Heart left ventricle (tissue), 16 donors: Measurements from ENCODE around the gene C19orf73. TPM values are rescaled to one million over a fixed set of nuclear protein-coding genes. Genes with fewer than 3 reads are reported as not detected.
A peak's percentile ranks its signal among the peaks of the same experiment; 100 is the strongest.
"Not testable (repeated sequence)": the region's sequence is repeated elsewhere in the genome, so short reads cannot be mapped to it uniquely, and the experiment has no call there.

Experiments used
- ATAC-seq, 4 donors: fragments of 200-7000 bp; cut with Tn5 transposase; one replicate each; pipeline ENCODE4 v1.9.1; 2020 to 2022; ENCODE audit warnings: moderate library complexity in 4 of 4, mild to moderate bottlenecking in 3 of 4, moderate number of reproducible peaks in 1 of 4
- DNase-seq, 5 donors: peaks; one replicate each; pipeline ENCODE4 v3.0.0-alpha.2; 2020
- H3K27ac ChIP-seq, 12 donors: fragments of 200-600 bp; sonication (generic) in 4 of 12; one replicate each; pipeline versions ENCODE4 v1.5.0 to v1.8.0; 2016 to 2022; ENCODE audit warnings: mild to moderate bottlenecking in 2 of 12
- H3K27me3 ChIP-seq, 9 donors: fragments of 200-600 bp; sonication (generic) in 2 of 9; one replicate each; pipeline versions ENCODE4 v1.5.1 to v1.8.0; 2016 to 2022; ENCODE audit warnings: mild to moderate bottlenecking in 3 of 9
- H3K36me3 ChIP-seq, 9 donors: fragments of 200-600 bp; sonication (generic) in 2 of 9; one replicate each; pipeline versions ENCODE4 v1.5.0 to v1.8.0; 2018 to 2022; ENCODE audit warnings: mild to moderate bottlenecking in 2 of 9
- H3K4me1 ChIP-seq, 12 donors: fragments of 200-600 bp; sonication (generic) in 4 of 12; one replicate each; pipeline versions ENCODE4 v1.5.0 to v1.8.0; 2016 to 2022; ENCODE audit warnings: mild to moderate bottlenecking in 3 of 12
- H3K4me3 ChIP-seq, 12 donors: fragments of 200-600 bp; sonication (generic) in 4 of 12; one replicate each; pipeline versions ENCODE4 v1.5.0 to v1.8.0; 2017 to 2022; ENCODE audit warnings: mild to moderate bottlenecking in 9 of 12, moderate library complexity in 4 of 12
- H3K9me3 ChIP-seq, 12 donors: fragments of 200-600 bp; sonication (generic) in 4 of 12; one replicate each; pipeline versions ENCODE4 v1.5.0 to v1.8.0; 2016 to 2022; ENCODE audit warnings: mild to moderate bottlenecking in 1 of 12
- POLR2A ChIP-seq, 2 donors: fragments of 450-650 bp; IDR thresholded peaks; one replicate each; pipeline ENCODE4 v1.6.1; 2017; ENCODE audit warnings: antibody characterized with exemption in 2 of 2, mild to moderate bottlenecking in 2 of 2, moderate library complexity in 2 of 2
- WGBS, 4 donors: extraction: QIAGEN DNeasy Blood & Tissue Kit in 2 of 4; methylation state at CpG; one replicate each; pipeline versions ENCODE4 v1.1.5 to v1.1.7; 2013 to 2018; 5-methylcytosine and 5-hydroxymethylcytosine counted together
- intact Hi-C, 10 donors: fragments of 100-400 bp; cut with DNase I; formaldehyde crosslinking; loops; one replicate each; pipeline versions ENCODE4 v1.11.1 to v1.14.2; 2022
- polyA plus RNA-seq, 2 donors: library from polyadenylated mRNA; stranded (reverse); fragments of 200-250 nt; gene quantifications; one replicate each; pipeline ENCODE4 v1.2.3, GENCODE V29; 2013
- total RNA-seq, 9 donors: library from RNA; depleted of rRNA in 2 of 9; stranded (reverse); fragments of >200 nt in 2 of 9; fragmentation: NEBNext Ultra II Directional in 3 of 9; extraction: Animal tissue kit (Norgen Biotek cat#: 25700) in 3 of 9; gene quantifications; one replicate each; pipeline versions ENCODE4 v1.1.0 to v1.2.4, GENCODE V29; 2016 to 2023
- TF ChIP-seq, protein P1 (sequence below), 12 donors: fragments of 200-600 bp; sonication (generic) in 4 of 12; IDR thresholded peaks; one replicate each; pipeline versions ENCODE4 v1.5.0 to v1.8.0; 2018 to 2022; ENCODE audit warnings: antibody characterized with exemption in 12 of 12, mild to moderate bottlenecking in 5 of 12
- donor health status: ischemic (EF 13 %, LVEDD 7.1; RV severe dilation, severe dysfunction).
- donor health status: healthy with polysubstance abuse.
- donor health status: DM: no; HTN: yes; CAD: no.
- donor health status: DM: no; HTN: no; CAD: no.
- donor health status: ischemic (EF 25% LVEDD 6.9; RV normal size, moderate dysfunction).
- donor health status: ischemic (EF 25% LVEDD 5.7; RV mildly dilated, moderate dysfunction).
- donor health status: healthy.
- donor health status: DM: yes; HTN: yes; CAD: no.
- donor health status: ischemic (EF 35%, LVEDD 5.7; RV mildly dilated, moderate dysfunction).
- donor health status: nonischemic (EF 11% LVEDD 7.7; RV severe dilation, severe dysfunction).
- donor health status: DM: yes; HTN: yes; CAD: no.
- donor health status: PGD.
- donor health status: ischemic (EF 29% LVEDD 5.4; RV normal size, mild dysfunction).
- donor health status: nonischemic (EF 23%, LVEDD 6.1; RV moderate dilation, normal function).

Gene C19orf73
- total and polyA plus RNA-seq, 11 donors = 0.69 to 3.8 (median 1.4) TPM

GRCh38 chr19:49128545-49129237, 9.7 kb upstream of the C19orf73 start:
- H3K27ac ChIP-seq = peak overlapping the region in 6 of 12 donors; percentile 14 to 70 (median 42)
- WGBS, 4 donors = 43 to 69% (median 66%) methylated on average over 15 of the region's 15 CpGs
- no peaks in the 10 kb centered on the region for H3K36me3 ChIP-seq
- H3K4me1 ChIP-seq = peaks cover 0 to 22% (median 14%) of the 10 kb centered on the region in 12 donors
- no peak for DNase-seq
- H3K4me3 ChIP-seq = peak overlapping the region in 9 of 12 donors; percentile 15 to 44 (median 29)
- ATAC-seq = no peak
- intact Hi-C loops = no loop called here
- TF ChIP-seq POLR2A (IDR thresholded peaks at IDR 0.05) = no peak
- TF ChIP-seq, protein P1, sequence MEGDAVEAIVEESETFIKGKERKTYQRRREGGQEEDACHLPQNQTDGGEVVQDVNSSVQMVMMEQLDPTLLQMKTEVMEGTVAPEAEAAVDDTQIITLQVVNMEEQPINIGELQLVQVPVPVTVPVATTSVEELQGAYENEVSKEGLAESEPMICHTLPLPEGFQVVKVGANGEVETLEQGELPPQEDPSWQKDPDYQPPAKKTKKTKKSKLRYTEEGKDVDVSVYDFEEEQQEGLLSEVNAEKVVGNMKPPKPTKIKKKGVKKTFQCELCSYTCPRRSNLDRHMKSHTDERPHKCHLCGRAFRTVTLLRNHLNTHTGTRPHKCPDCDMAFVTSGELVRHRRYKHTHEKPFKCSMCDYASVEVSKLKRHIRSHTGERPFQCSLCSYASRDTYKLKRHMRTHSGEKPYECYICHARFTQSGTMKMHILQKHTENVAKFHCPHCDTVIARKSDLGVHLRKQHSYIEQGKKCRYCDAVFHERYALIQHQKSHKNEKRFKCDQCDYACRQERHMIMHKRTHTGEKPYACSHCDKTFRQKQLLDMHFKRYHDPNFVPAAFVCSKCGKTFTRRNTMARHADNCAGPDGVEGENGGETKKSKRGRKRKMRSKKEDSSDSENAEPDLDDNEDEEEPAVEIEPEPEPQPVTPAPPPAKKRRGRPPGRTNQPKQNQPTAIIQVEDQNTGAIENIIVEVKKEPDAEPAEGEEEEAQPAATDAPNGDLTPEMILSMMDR (IDR thresholded peaks at IDR 0.05) = no peak
- H3K9me3 ChIP-seq = no peaks in the 10 kb centered on the region
- no peaks in the 10 kb centered on the region for H3K27me3 ChIP-seq

DNA sequence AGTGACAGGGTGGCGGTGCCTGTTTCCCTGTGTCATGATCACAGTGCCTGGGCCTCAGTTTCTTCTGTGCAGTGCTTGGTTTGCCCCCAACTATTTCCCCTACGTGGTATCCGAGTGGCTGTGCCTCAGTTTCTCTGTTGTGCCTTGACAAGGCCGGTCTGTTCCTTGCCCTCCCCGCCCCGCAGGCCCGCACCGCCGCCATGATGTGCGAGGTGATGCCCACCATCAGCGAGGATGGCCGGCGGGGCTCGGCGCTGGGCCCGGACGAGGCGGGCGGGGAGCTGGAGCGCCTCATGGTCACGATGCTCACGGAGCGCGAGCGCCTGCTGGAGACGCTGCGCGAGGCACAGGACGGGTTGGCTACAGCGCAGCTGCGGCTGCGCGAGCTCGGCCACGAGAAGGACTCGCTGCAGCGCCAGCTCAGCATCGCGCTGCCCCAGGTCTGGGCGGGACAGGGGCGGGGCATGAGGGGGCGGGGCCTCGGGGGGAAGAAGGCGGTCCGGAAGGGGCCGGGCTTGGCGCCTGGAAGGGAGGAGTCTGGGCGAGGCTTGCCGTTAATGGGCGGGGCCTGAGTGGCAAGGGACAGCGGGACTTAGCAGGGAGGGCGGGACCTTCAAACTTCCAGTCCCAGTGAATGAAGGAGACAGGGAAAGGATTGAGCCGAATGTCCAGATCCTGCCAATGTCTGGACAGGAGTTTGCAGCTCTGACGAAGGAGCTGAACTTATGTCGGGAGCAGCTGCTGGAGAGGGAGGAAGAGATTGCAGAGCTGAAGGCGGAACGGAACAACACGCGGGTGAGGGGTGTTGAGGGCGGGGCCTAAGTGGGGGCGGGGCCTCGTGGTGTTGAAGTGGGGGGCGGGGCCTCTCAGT, 9.0 kb upstream of the C19orf73 start:
- intact Hi-C loops = no loop called here
- no peaks in the 10 kb centered on the region for H3K36me3 ChIP-seq
- H3K4me1 ChIP-seq = peaks cover 0 to 15% (median 11%) of the 10 kb centered on the region in 12 donors
- H3K9me3 ChIP-seq = no peaks in the 10 kb centered on the region
- peak in 1 of 2 donors; percentile 22 for TF ChIP-seq POLR2A (IDR thresholded peaks at IDR 0.05)
- TF ChIP-seq, protein P1 (IDR thresholded peaks at IDR 0.05) = peak in 6 of 12 donors; percentile 6 to 42 (median 26)
- ATAC-seq (peak; percentile 97 to 99 (median 98)), DNase-seq (peak; percentile 97)
- H3K4me3 ChIP-seq = peak overlapping the region in 9 of 12 donors; percentile 24 to 44 (median 35)
- no peaks in the 10 kb centered on the region for H3K27me3 ChIP-seq
- H3K27ac ChIP-seq = peak overlapping the region in 9 of 12 donors; percentile 14 to 82 (median 55)
- WGBS, 4 donors = 4 to 6% (median 4%) methylated on average over 18 to 63 of the region's 63 CpGs

GRCh38 chr19:49127225-49127624, 8.3 kb upstream of the C19orf73 start:
- 95 to 98% (median 96%) methylated on average over 12 of the region's 12 CpGs for WGBS, 4 donors
- H3K9me3 ChIP-seq, H3K27me3 ChIP-seq, H3K36me3 ChIP-seq, DNase-seq, H3K4me3 ChIP-seq, intact Hi-C loops, H3K27ac ChIP-seq, ATAC-seq: not testable (repeated sequence)
- H3K4me1 ChIP-seq = peaks cover 0 to 15% (median 11%) of the 10 kb centered on the region in 12 donors

GRCh38 chr19:49126575-49126974, 7.6 kb upstream of the C19orf73 start:
- whole genome bisulfite sequencing, 4 donors = 80 to 94% (median 83%) methylated on average over 4 of the region's 4 CpGs
- H3K9me3 ChIP-seq = no peaks in the 10 kb centered on the region
- H3K27ac ChIP-seq = no peak overlapping the region
- DNase-seq (no peak), ATAC-seq (no peak)
- no peak overlapping the region for H3K4me3 ChIP-seq
- H3K27me3 ChIP-seq = no peaks in the 10 kb centered on the region
- peaks cover 0 to 15% (median 11%) of the 10 kb centered on the region in 12 donors for H3K4me1 ChIP-seq
- H3K36me3 ChIP-seq = no peaks in the 10 kb centered on the region
- intact Hi-C loops = no loop called here
- no peak for TF ChIP-seq POLR2A (IDR thresholded peaks at IDR 0.05)
- TF ChIP-seq, protein P1 (IDR thresholded peaks at IDR 0.05) = no peak
